ENCODE data around the gene MED13. TPM values are rescaled to one million over a fixed set of nuclear protein-coding genes. Genes with fewer than 3 reads are reported as not detected.
"Not testable (repeated sequence)": the region's sequence is repeated elsewhere in the genome, so short reads cannot be mapped to it uniquely, and the experiment has no call there.

MED13 gene
- total and polyA plus RNA-seq, 4 experiments from 2014 or later, result 1.8 to 85.4 (median 41.1) TPM

- H3K4me1 Mint-ChIP-seq, result no peaks in the 10 kb centered on the region
- peaks cover 3 to 6% of the 10 kb centered on the region in 2 donors for H3K27me3 Mint-ChIP-seq
- no peak overlapping the region for H3K4me3 ChIP-seq (ENCODE audit: low read length in 2 of 2)
- no peaks in the 10 kb centered on the region for H3K36me3 Mint-ChIP-seq
- H3K27me3 ChIP-seq (ENCODE audit: insufficient read depth, low read length), result no peaks in the 10 kb centered on the region
- POLR2A ChIA-PET (ENCODE audit: partially characterized antibody), result no interaction called here
- CTCF ChIA-PET (ENCODE audit: partially characterized antibody), result interaction anchor here (0.7 to 1.8 kb wide), 2 partner anchors 12 to 1386 kb away, joined by 3 to 7 read pairs; no protein-coding TSS in a partner anchor
- DNase-seq, result no peak
- no peak overlapping the region for H3K27ac ChIP-seq (ENCODE audit: low read depth, low read length)
- H3K4me3 Mint-ChIP-seq, result no peak overlapping the region
- H3K36me3 ChIP-seq (ENCODE audit: insufficient read depth, low read length), result no peaks in the 10 kb centered on the region
- H3K9me3 Mint-ChIP-seq, result no peaks in the 10 kb centered on the region
- H3K27ac Mint-ChIP-seq, result no peak overlapping the region
- no peaks in the 10 kb centered on the region for H3K4me1 ChIP-seq (ENCODE audit: insufficient read depth, low read length)
- intact Hi-C loops (cut with micrococcal nuclease), result no loop called here
- H3K9me3 ChIP-seq (ENCODE audit: control insufficient read depth in 1 of 2, low read length in 2 of 2), result no peaks in the 10 kb centered on the region
These were observed 12.9 kb upstream of the MED13 start for GRCh38 chr17:62078009-62078408.

- no peak overlapping the region for H3K4me3 Mint-ChIP-seq
- Histone ChIP-seq H3K27ac (ENCODE audit: low read depth, low read length) (no peak overlapping the region), H3K9me3 (ENCODE audit: control insufficient read depth in 1 of 2, low read length in 2 of 2) (no peaks in the 10 kb centered on the region), H3K4me1 (ENCODE audit: insufficient read depth, low read length) (no peaks in the 10 kb centered on the region), H3K4me3 (ENCODE audit: low read length in 2 of 2) (no peak overlapping the region), H3K27me3 (ENCODE audit: insufficient read depth, low read length) (no peaks in the 10 kb centered on the region), H3K36me3 (ENCODE audit: insufficient read depth, low read length) (no peaks in the 10 kb centered on the region)
- peak overlapping the region in 1 of 7 donors; percentile 5 for H3K27ac Mint-ChIP-seq
- intact Hi-C loops (cut with micrococcal nuclease), result no loop called here
- no peaks in the 10 kb centered on the region for H3K4me1 Mint-ChIP-seq
- ChIA-PET POLR2A (ENCODE audit: partially characterized antibody) (no interaction called here), CTCF (ENCODE audit: partially characterized antibody) (interaction anchor here (1.7 to 1.8 kb wide), 2 partner anchors 11 kb away, joined by 7 to 8 read pairs; no protein-coding TSS in a partner anchor)
- H3K36me3 Mint-ChIP-seq, result no peaks in the 10 kb centered on the region
- H3K27me3 Mint-ChIP-seq, result peaks cover 3 to 6% of the 10 kb centered on the region in 2 donors
- DNase-seq, result no peak
- H3K9me3 Mint-ChIP-seq, result no peaks in the 10 kb centered on the region
These were observed 12.0 kb upstream of the MED13 start for GRCh38 chr17:62076864-62077788.

GRCh38 chr17:62075308-62075815, 10.3 kb upstream of the MED13 start:
- Histone ChIP-seq H3K36me3 (ENCODE audit: insufficient read depth, low read length) (no peaks in the 10 kb centered on the region), H3K27ac (ENCODE audit: low read depth, low read length) (no peak overlapping the region), H3K4me3 (ENCODE audit: low read length in 2 of 2) (no peak overlapping the region), H3K9me3 (ENCODE audit: control insufficient read depth in 1 of 2, low read length in 2 of 2) (no peaks in the 10 kb centered on the region), H3K4me1 (ENCODE audit: insufficient read depth, low read length) (no peaks in the 10 kb centered on the region), H3K27me3 (ENCODE audit: insufficient read depth, low read length) (no peaks in the 10 kb centered on the region)
- DNase-seq, result no peak
- Mint-ChIP-seq H3K9me3 (no peaks in the 10 kb centered on the region), H3K36me3 (no peaks in the 10 kb centered on the region), H3K4me1 (peaks cover 0 to 2% (median 0%) of the 10 kb centered on the region in 4 donors), H3K27me3 (peaks cover 3 to 6% of the 10 kb centered on the region in 2 donors), H3K27ac (no peak overlapping the region), H3K4me3 (no peak overlapping the region)
- ChIA-PET POLR2A (ENCODE audit: partially characterized antibody) (no interaction called here), CTCF (ENCODE audit: partially characterized antibody) (interaction anchor here (1.7 kb wide), 1 partner anchor 9 kb away, joined by 8 read pairs; no protein-coding TSS in a partner anchor)
- intact Hi-C loops (cut with micrococcal nuclease), result no loop called here

- Histone ChIP-seq H3K9me3 (ENCODE audit: control insufficient read depth in 1 of 2, low read length in 2 of 2) (no peaks in the 10 kb centered on the region), H3K27me3 (ENCODE audit: insufficient read depth, low read length) (no peaks in the 10 kb centered on the region), H3K27ac (ENCODE audit: low read depth, low read length) (no peak overlapping the region), H3K4me1 (ENCODE audit: insufficient read depth, low read length) (no peaks in the 10 kb centered on the region), H3K36me3 (ENCODE audit: insufficient read depth, low read length) (no peaks in the 10 kb centered on the region), H3K4me3 (ENCODE audit: low read length in 2 of 2) (no peak overlapping the region)
- Mint-ChIP-seq H3K4me1 (peaks cover 0 to 2% (median 0%) of the 10 kb centered on the region in 4 donors), H3K4me3 (no peak overlapping the region), H3K27me3 (peaks cover 2 to 3% of the 10 kb centered on the region in 2 donors), H3K36me3 (no peaks in the 10 kb centered on the region), H3K9me3 (no peaks in the 10 kb centered on the region), H3K27ac (no peak overlapping the region)
- CTCF ChIA-PET (ENCODE audit: partially characterized antibody), result no interaction called here
- no peak for DNase-seq
- POLR2A ChIA-PET (ENCODE audit: partially characterized antibody), result no interaction called here
- intact Hi-C loops (cut with micrococcal nuclease), result no loop called here
These were observed 8.9 kb upstream of the MED13 start for GRCh38 chr17:62073993-62074392.

- H3K4me3 Mint-ChIP-seq; H3K9me3 Mint-ChIP-seq; H3K27ac Mint-ChIP-seq; H3K9me3 ChIP-seq (ENCODE audit: control insufficient read depth in 1 of 2, low read length in 2 of 2); H3K36me3 Mint-ChIP-seq; H3K27me3 Mint-ChIP-seq; intact Hi-C loops (cut with micrococcal nuclease); H3K4me1 Mint-ChIP-seq; DNase-seq; H3K4me3 ChIP-seq (ENCODE audit: low read length in 2 of 2); H3K27me3 ChIP-seq (ENCODE audit: insufficient read depth, low read length); H3K36me3 ChIP-seq (ENCODE audit: insufficient read depth, low read length); H3K27ac ChIP-seq (ENCODE audit: low read depth, low read length); POLR2A ChIA-PET (ENCODE audit: partially characterized antibody); H3K4me1 ChIP-seq (ENCODE audit: insufficient read depth, low read length): not testable (repeated sequence)
- CTCF ChIA-PET (ENCODE audit: partially characterized antibody), result interaction anchor here (1.0 kb wide), 1 partner anchor 21 kb away, joined by 3 read pairs; no protein-coding TSS in a partner anchor
These were observed 7.8 kb upstream of the MED13 start for GRCh38 chr17:62072855-62073254.

- Histone ChIP-seq H3K27ac (ENCODE audit: low read depth, low read length) (no peak overlapping the region), H3K4me3 (ENCODE audit: low read length in 2 of 2) (no peak overlapping the region), H3K4me1 (ENCODE audit: insufficient read depth, low read length) (peaks cover 5% of the 10 kb centered on the region), H3K9me3 (ENCODE audit: control insufficient read depth in 1 of 2, low read length in 2 of 2) (no peaks in the 10 kb centered on the region), H3K27me3 (ENCODE audit: insufficient read depth, low read length) (no peaks in the 10 kb centered on the region), H3K36me3 (ENCODE audit: insufficient read depth, low read length) (no peaks in the 10 kb centered on the region)
- H3K9me3 Mint-ChIP-seq, result no peaks in the 10 kb centered on the region
- DNase-seq, result no peak
- POLR2A ChIA-PET (ENCODE audit: partially characterized antibody), result interaction anchor here (0.6 to 1.3 kb wide), 2 partner anchors 143 to 670 kb away, joined by 3 read pairs; no protein-coding TSS in a partner anchor
- no peak overlapping the region for H3K27ac Mint-ChIP-seq
- no peaks in the 10 kb centered on the region for H3K27me3 Mint-ChIP-seq
- peaks cover 4 to 9% (median 6%) of the 10 kb centered on the region in 4 donors for H3K4me1 Mint-ChIP-seq
- CTCF ChIA-PET (ENCODE audit: partially characterized antibody), result no interaction called here
- H3K36me3 Mint-ChIP-seq, result peaks cover 0 to under 1% of the 10 kb centered on the region in 2 donors
- intact Hi-C loops (cut with micrococcal nuclease), result no loop called here
- H3K4me3 Mint-ChIP-seq, result no peak overlapping the region
These were observed 5.8 kb upstream of the MED13 start for GRCh38 chr17:62070900-62071299.
